A172 (cell line): ENCODE results near the gene FCRLB. TPM values are rescaled to one million over a fixed set of nuclear protein-coding genes. Genes with fewer than 3 reads are reported as not detected.
A peak's percentile ranks its signal among the peaks of the same experiment; 100 is the strongest.
"Not testable (repeated sequence)": the region's sequence is repeated elsewhere in the genome, so short reads cannot be mapped to it uniquely, and the experiment has no call there.

Experiments used
- DNase-seq: peaks from one replicate; pipeline ENCODE4 v3.0.0-alpha.2; 2015; ENCODE audit warnings: low spot score
- total RNA-seq: library from RNA; depleted of rRNA; stranded (reverse); fragments of >200 nt; shearing (Covaris generic); gene quantifications from 2 replicates; pipeline ENCODE4 v1.2.3, GENCODE V29; 2014; rRNA removed

Gene FCRLB
- 2.7 and 3.1 TPM in 2 replicates for total RNA-seq

GRCh38 chr1:161720956-161721737 is at the start of gene FCRLB:
TSS of gene FCRLB (plus strand) at chr1:161721544. CDS start at chr1:161722673, 1,129 bp downstream.
- no peak for DNase-seq

GRCh38 chr1:161673437-161673836 is 47.9 kb upstream of the FCRLB start:
- not testable (repeated sequence) for DNase-seq

- DNase-seq: not testable (repeated sequence)
Measured at GRCh38 chr1:161674447-161674846, 46.9 kb upstream of the FCRLB start.

GRCh38 chr1:161674908-161675307 is 46.4 kb upstream of the FCRLB start:
- not testable (repeated sequence) for DNase-seq

GRCh38 chr1:161676441-161676840 is 44.9 kb upstream of the FCRLB start:
- DNase-seq: no peak

GRCh38 chr1:161676958-161677689 is 44.2 kb upstream of the FCRLB start:
- no peak for DNase-seq

- DNase-seq: no peak
Measured at GRCh38 chr1:161678500-161678899, 42.8 kb upstream of the FCRLB start.

- DNase-seq: no peak
Measured at GRCh38 chr1:161681879-161682278, 39.5 kb upstream of the FCRLB start.

- no peak for DNase-seq
Measured at GRCh38 chr1:161688946-161689345, 32.4 kb upstream of the FCRLB start.

- DNase-seq: no peak
Measured at GRCh38 chr1:161691846-161692245, 29.5 kb upstream of the FCRLB start.

GRCh38 chr1:161693020-161693712 is 28.2 kb upstream of the FCRLB start:
- not testable (repeated sequence) for DNase-seq

- DNase-seq: not testable (repeated sequence)
Measured at GRCh38 chr1:161698302-161698701, 23.0 kb upstream of the FCRLB start.

- DNase-seq: no peak
Measured at GRCh38 chr1:161702250-161702649, 19.1 kb upstream of the FCRLB start.

- no peak for DNase-seq
Measured at GRCh38 chr1:161705537-161705936, 15.8 kb upstream of the FCRLB start.

- DNase-seq: no peak
Measured at GRCh38 chr1:161706113-161706481, 15.2 kb upstream of the FCRLB start.

- DNase-seq: peak; percentile 93
Measured at GRCh38 chr1:161706482-161707347, 14.6 kb upstream of the FCRLB start, which contains the start of gene FCRLA. TSS of gene FCRLA (plus strand) at chr1:161707229. CDS start at chr1:161707265, 36 bp downstream.

GRCh38 chr1:161707503-161707902 is 13.8 kb upstream of the FCRLB start:
- no peak for DNase-seq

- no peak for DNase-seq
Measured at GRCh38 chr1:161709373-161709772, 12.0 kb upstream of the FCRLB start.

GRCh38 chr1:161710560-161710959 is 10.8 kb upstream of the FCRLB start:
- DNase-seq: no peak

- DNase-seq: no peak
Measured at GRCh38 chr1:161718559-161719324, 2.6 kb upstream of the FCRLB start.

GRCh38 chr1:161719325-161719611 is 2.1 kb upstream of the FCRLB start:
- DNase-seq: no peak
